C4-2B (cell line): ENCODE measurements around the gene GPR87.

ENCODE experiments used
- H3K27ac ChIP-seq: fragments of 450-650 bp; 2 replicates; pipeline ENCODE4 v1.5.1; 2017
- CTCF ChIP-seq: fragments of 450-650 bp; conservative IDR thresholded peaks from 2 replicates; pipeline ENCODE4 v1.5.1; 2017; ENCODE audit warnings: mild to moderate bottlenecking
- ZFX ChIP-seq: fragments of 450-650 bp; IDR thresholded peaks from 2 replicates; pipeline ENCODE4 v1.6.1; 2017

Gene GPR87

GRCh38 chr3:151315846-151316245 is 774 bp downstream of the GPR87 start:
- no peak for TF ChIP-seq CTCF
- no peak for TF ChIP-seq ZFX
- H3K27ac ChIP-seq: no peak overlapping the region

GRCh38 chr3:151315136-151315535 is 1.5 kb downstream of the GPR87 start:
- TF ChIP-seq ZFX (no peak), CTCF (no peak)
- no peak overlapping the region for H3K27ac ChIP-seq

- TF ChIP-seq CTCF: no peak
- TF ChIP-seq ZFX: no peak
- H3K27ac ChIP-seq: no peak overlapping the region
These were observed 2.0 kb downstream of the GPR87 start for GRCh38 chr3:151314593-151314992.

GRCh38 chr3:151314137-151314536 is 2.5 kb downstream of the GPR87 start:
- TF ChIP-seq ZFX (no peak), CTCF (no peak)
- no peak overlapping the region for H3K27ac ChIP-seq

- H3K27ac ChIP-seq: no peak overlapping the region
- TF ChIP-seq CTCF (no peak), ZFX (no peak)
These were observed 3.6 kb downstream of the GPR87 start for GRCh38 chr3:151312972-151313371.

- no peak overlapping the region for H3K27ac ChIP-seq
- no peak for TF ChIP-seq ZFX
- TF ChIP-seq CTCF: no peak
These were observed 7.1 kb downstream of the GPR87 start for GRCh38 chr3:151309566-151309965.

- no peak for TF ChIP-seq CTCF
- TF ChIP-seq ZFX: no peak
These were observed 8.8 kb downstream of the GPR87 start for GRCh38 chr3:151307583-151308488.

More at GRCh38 chr3:151307583-151308488, 8.8 kb downstream of the GPR87 start:
- no peak overlapping the region for H3K27ac ChIP-seq
